NCI-H345 treated with DMSO at 0.1 percent for 48 hours (cell line): ENCODE data around the gene MRPL18.
"Not testable (repeated sequence)": the region's sequence is repeated elsewhere in the genome, so short reads cannot be mapped to it uniquely, and the experiment has no call there.

ENCODE experiments used
- DNase-seq: peaks from one replicate; lab custom pipeline; 2025; ENCODE audit not compliant: unreplicated experiment; lab: John Stamatoyannopoulos, UW

The MRPL18 gene

GRCh38 chr6:159772196-159772595 is 18.1 kb upstream of the MRPL18 start:
- DNase-seq = no peak

GRCh38 chr6:159777240-159777904 is 12.9 kb upstream of the MRPL18 start:
- DNase-seq = no peak

- DNase-seq = no peak
Observed at GRCh38 chr6:159778131-159778530, 12.1 kb upstream of the MRPL18 start.

GRCh38 chr6:159778542-159779103 is 11.6 kb upstream of the MRPL18 start:
- DNase-seq = no peak

GRCh38 chr6:159788276-159788675 is 2.0 kb upstream of the MRPL18 start:
- DNase-seq = no peak

- DNase-seq = no peak
Observed at GRCh38 chr6:159788753-159789376, 1.4 kb upstream of the MRPL18 start.

GRCh38 chr6:159789377-159790148 is 704 bp upstream of the MRPL18 start, which contains the start of gene TCP1:
Gene TCP1, minus strand, starts transcription at chr6:159789602. Its CDS starts 134 bp downstream, at chr6:159789468.
- peak; percentile 96 for DNase-seq

- no peak for DNase-seq
Observed at GRCh38 chr6:159790956-159791598, 810 bp downstream of the MRPL18 start.

- DNase-seq = not testable (repeated sequence)
Observed at GRCh38 chr6:159794976-159795375, 4.7 kb downstream of the MRPL18 start.

- no peak for DNase-seq
Observed at GRCh38 chr6:159797554-159797953, 7.3 kb downstream of the MRPL18 start.

GRCh38 chr6:159800141-159800865 is 10.0 kb downstream of the MRPL18 start, which contains the start of gene PNLDC1:
Gene PNLDC1, plus strand, starts transcription at chr6:159800276. Its CDS starts 32 bp downstream, at chr6:159800308.
- no peak for DNase-seq

GRCh38 chr6:159801935-159802334 is 11.7 kb downstream of the MRPL18 start:
- DNase-seq = no peak

- no peak for DNase-seq
Observed at GRCh38 chr6:159804504-159804903, 14.2 kb downstream of the MRPL18 start.

- no peak for DNase-seq
Observed at GRCh38 chr6:159805440-159806020, 15.3 kb downstream of the MRPL18 start.

- no peak for DNase-seq
Observed at GRCh38 chr6:159806021-159806458, 15.8 kb downstream of the MRPL18 start.

- no peak for DNase-seq
Observed at GRCh38 chr6:159807150-159807858, 17.0 kb downstream of the MRPL18 start.

GRCh38 chr6:159808647-159809046 is 18.4 kb downstream of the MRPL18 start:
- no peak for DNase-seq

GRCh38 chr6:159809149-159809548 is 18.9 kb downstream of the MRPL18 start:
- DNase-seq = no peak

GRCh38 chr6:159813781-159814180 is 23.5 kb downstream of the MRPL18 start:
- no peak for DNase-seq
